GM21737 (cell line): ENCODE results near the gene KCNQ5.
A peak's percentile ranks its signal among the peaks of the same experiment; 100 is the strongest.

Experiments
- ATAC-seq: cut with Tn5 transposase; IDR thresholded peaks from one replicate; pipeline ENCODE4 v1.9.1; 2021; ENCODE audit warnings: mild to moderate bottlenecking, moderate library complexity; ENCODE audit not compliant: unreplicated experiment

The KCNQ5 gene

GRCh38 chr6:72639920-72640614 lies 18.2 kb downstream of the KCNQ5 start:
- no peak for ATAC-seq

- no peak for ATAC-seq
Observed at GRCh38 chr6:72640615-72640930, 18.7 kb downstream of the KCNQ5 start.

- ATAC-seq: no peak
Observed at GRCh38 chr6:72642435-72642834, 20.6 kb downstream of the KCNQ5 start.

GRCh38 chr6:72643214-72643613 lies 21.4 kb downstream of the KCNQ5 start:
- no peak for ATAC-seq

GRCh38 chr6:72646604-72647485 lies 25.0 kb downstream of the KCNQ5 start:
- no peak for ATAC-seq

GRCh38 chr6:72647489-72647888 lies 25.6 kb downstream of the KCNQ5 start:
- no peak for ATAC-seq

GRCh38 chr6:72649032-72649984 lies 27.4 kb downstream of the KCNQ5 start:
- peak; percentile 46 for ATAC-seq

- ATAC-seq: no peak
Observed at GRCh38 chr6:72650081-72650745, 28.3 kb downstream of the KCNQ5 start.

- no peak for ATAC-seq
Observed at GRCh38 chr6:72651174-72651573, 29.3 kb downstream of the KCNQ5 start.

GRCh38 chr6:72651967-72652956 lies 30.4 kb downstream of the KCNQ5 start:
- no peak for ATAC-seq

- ATAC-seq: no peak
Observed at GRCh38 chr6:72653026-72653425, 31.2 kb downstream of the KCNQ5 start.

GRCh38 chr6:72654071-72654621 lies 32.3 kb downstream of the KCNQ5 start:
- ATAC-seq: peak; percentile 56

- ATAC-seq: no peak
Observed at GRCh38 chr6:72657407-72658197, 35.7 kb downstream of the KCNQ5 start.

GRCh38 chr6:72659754-72660153 lies 37.9 kb downstream of the KCNQ5 start:
- no peak for ATAC-seq

GRCh38 chr6:72661411-72661810 lies 39.5 kb downstream of the KCNQ5 start:
- ATAC-seq: no peak

- ATAC-seq: no peak
Observed at GRCh38 chr6:72665599-72665998, 43.7 kb downstream of the KCNQ5 start.

GRCh38 chr6:72669324-72669723 lies 47.5 kb downstream of the KCNQ5 start:
- no peak for ATAC-seq

GRCh38 chr6:72672906-72673305 lies 51.0 kb downstream of the KCNQ5 start:
- ATAC-seq: no peak
